HCT116 (cell line): ENCODE results near the gene TGDS. TPM values are rescaled to one million over a fixed set of nuclear protein-coding genes. Genes with fewer than 3 reads are reported as not detected.

Source experiments
- ATAC-seq: fragments of 200-7000 bp; cut with Tn5 transposase; 2 replicates; pipeline ENCODE4 v1.9.1; 2020; ENCODE audit warnings: mild to moderate bottlenecking, moderate library complexity
- BruUV-seq: library from RNA; stranded (reverse); fragments of 400-500 nt; replicated peaks from 2 replicates; lab custom pipeline; 2021; lab: Mats Ljungman, UMichigan
- CTCF ChIA-PET: fragments of 300-600 bp; sonication (Branson Sonifier 250); formaldehyde crosslinking; loops from one replicate; lab custom pipeline; 2021; ENCODE audit warnings: antibody characterized with exemption; lab: Charles Lee
- POLR2A ChIA-PET: fragments of 300-600, 350-600 bp; sonication (Branson Sonifier 250); formaldehyde crosslinking; loops from one replicate; lab custom pipeline; 2021; ENCODE audit warnings: antibody characterized with exemption; lab: Charles Lee
- RAD21 ChIA-PET, 2 experiments: fragments of 300-600 bp; sonication (Branson Sonifier 250); formaldehyde crosslinking; loops; one replicate each; lab custom pipeline; 2023; ENCODE audit warnings: low total read pairs in 2 of 2; ENCODE audit not compliant: uncharacterized antibody in 2 of 2, unreplicated experiment in 2 of 2, low non-redundant PET in 1 of 2; lab: Charles Lee
- DNase-seq: peaks from one replicate; pipeline ENCODE4 v3.0.0-alpha.2; 2010; ENCODE audit warnings: low read depth, low spot score
- H2AFZ ChIP-seq: fragments of 200-600 bp; shearing (Covaris generic), sonication (generic); 2 replicates; pipeline ENCODE4 v1.6.1; 2017; ENCODE audit warnings: low read depth, mixed run types, mixed read lengths, antibody characterized with exemption, low read length; ENCODE audit not compliant: poor library complexity, severe bottlenecking
- H3K27ac ChIP-seq: 2 replicates; pipeline ENCODE4 v1.5.1; 2012; ENCODE audit warnings: low read depth, low read length
- H3K27me3 ChIP-seq: fragments of 200-600 bp; sonication (generic); 2 replicates; pipeline ENCODE4 v1.6.1; 2016; ENCODE audit warnings: mixed run types, low read length, mixed read lengths; ENCODE audit not compliant: insufficient read depth
- H3K36me3 ChIP-seq, 2 experiments: fragments of 200-500 bp in 1 of 2; fragments of 200-600 bp in 1 of 2; sonication (Bioruptor generic) in 1 of 2; sonication (generic) in 1 of 2; 2 replicates each; pipeline versions ENCODE4 v1.5.1 to v1.6.1; 2014 to 2016; ENCODE audit warnings: low read length in 2 of 2, inconsistent platforms in 1 of 2, mixed read lengths in 1 of 2, mixed run types in 1 of 2; ENCODE audit not compliant: insufficient read depth in 2 of 2, control insufficient read depth in 1 of 2
- H3K4me1 ChIP-seq, 2 experiments: fragments of 200-600 bp in 1 of 2; sonication (generic) in 1 of 2; 2 replicates each; pipeline versions ENCODE4 v1.5.1 to v1.6.1; 2012 to 2017; ENCODE audit warnings: low read length in 2 of 2, inconsistent platforms in 1 of 2, mild to moderate bottlenecking in 1 of 2, mixed read lengths in 1 of 2, mixed run types in 1 of 2, moderate library complexity in 1 of 2; ENCODE audit not compliant: insufficient read depth in 2 of 2, control insufficient read depth in 1 of 2
- H3K4me2 ChIP-seq: fragments of 200-600 bp; sonication (generic); 2 replicates; pipeline ENCODE4 v1.6.1; 2017; ENCODE audit warnings: mixed run types, low read length, mixed read lengths
- H3K4me3 ChIP-seq, 2 experiments: fragments of 200-600 bp in 1 of 2; sonication (generic) in 1 of 2; replicated peaks in 1 of 2; 2 replicates each; pipeline ENCODE4 v1.5.1; 2011 to 2016; ENCODE audit warnings: low read length in 2 of 2, control low read depth in 1 of 2, low read depth in 1 of 2, mild to moderate bottlenecking in 1 of 2, mixed read lengths in 1 of 2, mixed run types in 1 of 2
- H3K79me2 ChIP-seq: fragments of 200-600 bp; sonication (generic); 2 replicates; pipeline ENCODE4 v1.6.1; 2017; ENCODE audit warnings: mild to moderate bottlenecking, mixed run types, low read length, moderate library complexity, mixed read lengths; ENCODE audit not compliant: insufficient read depth
- H3K9ac ChIP-seq: fragments of 200-600 bp; sonication (generic); 2 replicates; pipeline ENCODE4 v1.6.1; 2016; ENCODE audit warnings: low read length, mixed read lengths
- H3K9me2 ChIP-seq: fragments of 200-600 bp; sonication (generic), shearing (Covaris generic); 2 replicates; pipeline ENCODE4 v1.6.1; 2017; ENCODE audit warnings: mixed run types, mild to moderate bottlenecking, moderate library complexity; ENCODE audit not compliant: insufficient read depth
- H3K9me3 ChIP-seq, 2 experiments: fragments of 200-500 bp in 1 of 2; fragments of 200-600 bp in 1 of 2; sonication (Bioruptor generic) in 1 of 2; sonication (generic) in 1 of 2; 2 replicates each; pipeline ENCODE4 v1.6.1; 2014 to 2017; ENCODE audit warnings: low read length in 2 of 2, mixed read lengths in 2 of 2, inconsistent platforms in 1 of 2, low read depth in 1 of 2, mild to moderate bottlenecking in 1 of 2, mixed run types in 1 of 2, moderate library complexity in 1 of 2; ENCODE audit not compliant: control insufficient read depth in 1 of 2, insufficient read depth in 1 of 2
- H4K20me1 ChIP-seq: fragments of 200-600 bp; sonication (generic), shearing (Covaris generic); 2 replicates; pipeline ENCODE4 v1.6.1; 2017; ENCODE audit warnings: mixed run types, mild to moderate bottlenecking, moderate library complexity; ENCODE audit not compliant: insufficient read depth
- CBX3 ChIP-seq: IDR thresholded peaks from 2 replicates; pipeline ENCODE4 v1.6.1; 2012; ENCODE audit warnings: low read depth
- EGR1 ChIP-seq: IDR thresholded peaks from 2 replicates; pipeline ENCODE4 v1.6.1; 2012; ENCODE audit warnings: low read depth
- ELF1 ChIP-seq: IDR thresholded peaks from 2 replicates; pipeline ENCODE4 v1.6.1; 2012; ENCODE audit warnings: low read depth, borderline replicate concordance
- EZH2phosphoT487 ChIP-seq: fragments of 200-600 bp; IDR thresholded peaks from 2 replicates; pipeline ENCODE4 v1.6.1; 2018; ENCODE audit warnings: antibody characterized with exemption, borderline replicate concordance
- FOSL1 ChIP-seq: IDR thresholded peaks from 2 replicates; pipeline ENCODE4 v1.6.1; 2012; ENCODE audit warnings: low read depth
- POLR2A ChIP-seq: IDR thresholded peaks from 2 replicates; pipeline ENCODE4 v1.7.0; 2011; ENCODE audit warnings: borderline replicate concordance; ENCODE audit not compliant: insufficient read depth, insufficient read length; ENCODE audit errors: extremely low read depth
- RAD21 ChIP-seq: IDR thresholded peaks from 2 replicates; pipeline ENCODE4 v1.6.1; 2012; ENCODE audit warnings: low read depth, mild to moderate bottlenecking
- SIN3A ChIP-seq: IDR thresholded peaks from 2 replicates; pipeline ENCODE4 v1.6.1; 2012; ENCODE audit warnings: low read depth
- SP1 ChIP-seq: IDR thresholded peaks from 2 replicates; pipeline ENCODE4 v1.6.1; 2012; ENCODE audit warnings: low read depth
- SRF ChIP-seq: IDR thresholded peaks from 2 replicates; pipeline ENCODE4 v1.6.1; 2012; ENCODE audit warnings: low read depth
- TCF7L2 ChIP-seq: IDR thresholded peaks from 2 replicates; pipeline ENCODE4 v1.7.0; 2011; ENCODE audit warnings: borderline replicate concordance, inconsistent platforms; ENCODE audit not compliant: insufficient read depth, insufficient read length; ENCODE audit errors: extremely low read depth
- ZBTB33 ChIP-seq: IDR thresholded peaks from 2 replicates; pipeline ENCODE4 v1.6.1; 2011; ENCODE audit warnings: mild to moderate bottlenecking, low read length, moderate library complexity; ENCODE audit not compliant: insufficient replicate concordance; ENCODE audit errors: extremely low read depth
- ZFX ChIP-seq: fragments of 450-650 bp; IDR thresholded peaks from 2 replicates; pipeline ENCODE4 v1.6.1; 2017
- ZNF274 ChIP-seq: fragments of 200-500 bp; sonication (Bioruptor generic); IDR thresholded peaks from 2 replicates; pipeline ENCODE4 v1.6.1; 2014; ENCODE audit warnings: mild to moderate bottlenecking, low read depth, low read length, inconsistent platforms
- intact Hi-C: fragments of 100-400 bp; cut with micrococcal nuclease; formaldehyde crosslinking; loops from 2 replicates; pipeline ENCODE4 v1.10.0; 2022
- total RNA-seq: library from RNA; stranded (reverse); gene quantifications from one replicate; pipeline ENCODE4 v1.2.1, GENCODE V29; 2021; ENCODE audit not compliant: unreplicated experiment
- TF ChIP-seq, protein P1 (sequence below), 3 experiments: fragments of 200-600 bp in 1 of 3; sonication (generic) in 1 of 3; IDR thresholded peaks in 2 of 3; conservative IDR thresholded peaks in 1 of 3; 2 replicates each; pipeline ENCODE4 v1.5.1; 2012 to 2017; ENCODE audit warnings: low read depth in 2 of 3, low read length in 2 of 3, antibody characterized with exemption in 1 of 3, borderline replicate concordance in 1 of 3, control low read depth in 1 of 3, mild to moderate bottlenecking in 1 of 3, mixed read lengths in 1 of 3, mixed run types in 1 of 3, moderate library complexity in 1 of 3; ENCODE audit not compliant: insufficient read depth in 1 of 3

Gene TGDS
- total RNA-seq, 1 experiment from 2014 or later: 16.9 TPM

DNA sequence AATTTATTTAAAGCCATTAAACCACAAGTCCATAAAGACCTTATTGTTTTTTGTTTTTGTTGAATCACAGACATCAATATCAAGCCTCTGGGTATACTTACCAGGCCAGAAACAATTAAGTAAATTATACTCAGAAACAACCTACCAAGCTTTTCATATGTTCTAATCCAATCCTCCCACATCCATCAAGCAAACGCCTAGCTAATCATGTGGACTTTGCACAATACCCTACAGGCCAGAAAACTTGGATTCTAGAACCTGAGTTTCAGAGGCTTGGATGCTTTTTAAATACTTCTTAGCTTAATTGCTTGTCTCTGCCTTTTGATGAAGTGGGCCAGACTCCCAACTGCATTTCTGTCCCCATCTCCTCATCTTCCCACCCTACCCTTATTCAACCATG lies 39.9 kb downstream of the TGDS start:
- Histone ChIP-seq H3K4me3 (no peak overlapping the region), H3K4me1 (no peaks in the 10 kb centered on the region), H3K27ac (no peak overlapping the region), H3K36me3 (no peaks in the 10 kb centered on the region), H3K9ac (no peak overlapping the region), H3K9me2 (no peaks in the 10 kb centered on the region), H3K27me3 (no peaks in the 10 kb centered on the region), H3K9me3 (no peaks in the 10 kb centered on the region), H3K79me2 (no peaks in the 10 kb centered on the region), H2AFZ (no peak overlapping the region), H3K4me2 (no peak overlapping the region), H4K20me1 (no peaks in the 10 kb centered on the region)
- ChIA-PET POLR2A (no interaction called here), RAD21 (no interaction called here), CTCF (no interaction called here)
- ATAC-seq: no peak
- BruUV-seq: no TSS peak
- DNase-seq: no peak
- TF ChIP-seq RAD21: no peak
- no peak for TF ChIP-seq FOSL1
- no peak for TF ChIP-seq TCF7L2
- TF ChIP-seq POLR2A: no peak
- TF ChIP-seq ELF1: no peak
- TF ChIP-seq EGR1: no peak
- no peak for TF ChIP-seq SP1
- TF ChIP-seq ZFX: no peak
- TF ChIP-seq ZBTB33: no peak
- TF ChIP-seq ZNF274: no peak
- no peak for TF ChIP-seq CBX3
- no peak for TF ChIP-seq SIN3A
- no peak for TF ChIP-seq EZH2phosphoT487
- TF ChIP-seq, protein P1, sequence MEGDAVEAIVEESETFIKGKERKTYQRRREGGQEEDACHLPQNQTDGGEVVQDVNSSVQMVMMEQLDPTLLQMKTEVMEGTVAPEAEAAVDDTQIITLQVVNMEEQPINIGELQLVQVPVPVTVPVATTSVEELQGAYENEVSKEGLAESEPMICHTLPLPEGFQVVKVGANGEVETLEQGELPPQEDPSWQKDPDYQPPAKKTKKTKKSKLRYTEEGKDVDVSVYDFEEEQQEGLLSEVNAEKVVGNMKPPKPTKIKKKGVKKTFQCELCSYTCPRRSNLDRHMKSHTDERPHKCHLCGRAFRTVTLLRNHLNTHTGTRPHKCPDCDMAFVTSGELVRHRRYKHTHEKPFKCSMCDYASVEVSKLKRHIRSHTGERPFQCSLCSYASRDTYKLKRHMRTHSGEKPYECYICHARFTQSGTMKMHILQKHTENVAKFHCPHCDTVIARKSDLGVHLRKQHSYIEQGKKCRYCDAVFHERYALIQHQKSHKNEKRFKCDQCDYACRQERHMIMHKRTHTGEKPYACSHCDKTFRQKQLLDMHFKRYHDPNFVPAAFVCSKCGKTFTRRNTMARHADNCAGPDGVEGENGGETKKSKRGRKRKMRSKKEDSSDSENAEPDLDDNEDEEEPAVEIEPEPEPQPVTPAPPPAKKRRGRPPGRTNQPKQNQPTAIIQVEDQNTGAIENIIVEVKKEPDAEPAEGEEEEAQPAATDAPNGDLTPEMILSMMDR (IDR thresholded peaks at IDR 0.05 in 2 of 3, conservative IDR thresholded peaks at IDR 0.05 in 1 of 3; ENCODE audit: borderline replicate concordance in 1 of 3, insufficient read depth in 1 of 3, low read depth in 2 of 3, low read length in 2 of 3): no peak
- no peak for TF ChIP-seq SRF
- intact Hi-C loops: no loop called here
